NCI-H446 treated with DMSO at 0.1 percent for 48 hours (cell line): ENCODE data around the gene EPHA4.

Source experiments
- DNase-seq: peaks from one replicate; lab custom pipeline; 2025; lab: John Stamatoyannopoulos, UW

EPHA4 gene

GRCh38 chr2:221572219-221572820, at the start of gene EPHA4:
EPHA4 (minus strand) TSS chr2:221572304; CDS start chr2:221572248, 56 bp downstream.
- DNase-seq, result peak; percentile 83

- no peak for DNase-seq
Observed at GRCh38 chr2:221618007-221618406, 45.9 kb upstream of the EPHA4 start.

- DNase-seq, result no peak
Observed at GRCh38 chr2:221616561-221616960, 44.5 kb upstream of the EPHA4 start.

- DNase-seq, result no peak
Observed at GRCh38 chr2:221614274-221614673, 42.2 kb upstream of the EPHA4 start.

- no peak for DNase-seq
Observed at GRCh38 chr2:221612800-221613199, 40.7 kb upstream of the EPHA4 start.

GRCh38 chr2:221612161-221612560, 40.1 kb upstream of the EPHA4 start:
- DNase-seq, result no peak

GRCh38 chr2:221610675-221611074, 38.6 kb upstream of the EPHA4 start:
- no peak for DNase-seq

GRCh38 chr2:221610255-221610654, 38.2 kb upstream of the EPHA4 start:
- no peak for DNase-seq

- no peak for DNase-seq
Observed at GRCh38 chr2:221608442-221608841, 36.3 kb upstream of the EPHA4 start.

GRCh38 chr2:221606424-221606823, 34.3 kb upstream of the EPHA4 start:
- no peak for DNase-seq

- DNase-seq, result no peak
Observed at GRCh38 chr2:221605751-221606240, 33.7 kb upstream of the EPHA4 start.

GRCh38 chr2:221602938-221603337, 30.8 kb upstream of the EPHA4 start:
- no peak for DNase-seq

GRCh38 chr2:221601376-221601775, 29.3 kb upstream of the EPHA4 start:
- no peak for DNase-seq

- DNase-seq, result no peak
Observed at GRCh38 chr2:221600388-221600787, 28.3 kb upstream of the EPHA4 start.

GRCh38 chr2:221596192-221596591, 24.1 kb upstream of the EPHA4 start:
- DNase-seq, result no peak

- DNase-seq, result no peak
Observed at GRCh38 chr2:221590861-221591365, 18.8 kb upstream of the EPHA4 start.

GRCh38 chr2:221589696-221590095, 17.6 kb upstream of the EPHA4 start:
- DNase-seq, result no peak

GRCh38 chr2:221588306-221588985, 16.3 kb upstream of the EPHA4 start:
- no peak for DNase-seq

GRCh38 chr2:221581986-221582385, 9.9 kb upstream of the EPHA4 start:
- no peak for DNase-seq

- no peak for DNase-seq
Observed at GRCh38 chr2:221574231-221574570, 2.1 kb upstream of the EPHA4 start.

- DNase-seq, result peak; percentile 58
Observed at GRCh38 chr2:221573430-221574230, 1.5 kb upstream of the EPHA4 start.

- DNase-seq, result peak; percentile 52
Observed at GRCh38 chr2:221572821-221573429, 821 bp upstream of the EPHA4 start.
